Hepatocyte (in vitro differentiated cells): ENCODE measurements around the gene GP5. TPM values are rescaled to one million over a fixed set of nuclear protein-coding genes. Genes with fewer than 3 reads are reported as not detected.

Experiments used
- polyA plus RNA-seq: library from polyadenylated mRNA; unstranded; fragments of >200 nt; fragmentation: Nextera tagmentation; extraction: Ambion mirVana; gene quantifications from 2 replicates; pipeline ENCODE4 v1.2.1, GENCODE V29; 2016
- total RNA-seq: library from RNA; depleted of rRNA; stranded (reverse); fragments of >200 nt; gene quantifications from 2 replicates; pipeline ENCODE4 v1.2.3, GENCODE V29; 2014

Gene GP5
- total and polyA plus RNA-seq, 2 experiments from 2014 or later, result 0.27 TPM; not detected in 1

Other genes with a start within 250 kb of the GP5 start
- gene CPN2, start 47.9 kb downstream of the GP5 start, total RNA-seq, result 3.3 and 3.5 TPM in 2 replicates
- gene CPN2, start 47.9 kb downstream of the GP5 start, polyA plus RNA-seq, result 2.2 and 4.6 TPM in 2 replicates
- gene LRRC15, start 29.5 kb downstream of the GP5 start, total RNA-seq, result not detected in 2 replicates
- not detected in 2 replicates for gene LRRC15, start 29.5 kb downstream of the GP5 start, polyA plus RNA-seq
- gene ATP13A3, start 87.7 kb upstream of the GP5 start, total RNA-seq, result 107 and 131 TPM in 2 replicates
- gene ATP13A3, start 87.7 kb upstream of the GP5 start, polyA plus RNA-seq, result 18.3 and 20.5 TPM in 2 replicates
- 6.5 and 6.6 TPM in 2 replicates for gene TMEM44, start 234.2 kb upstream of the GP5 start, total RNA-seq
- 9.1 and 11.9 TPM in 2 replicates for gene TMEM44, start 234.2 kb upstream of the GP5 start, polyA plus RNA-seq